ENCODE measurements around the gene KIAA0232. TPM values are rescaled to one million over a fixed set of nuclear protein-coding genes. Genes with fewer than 3 reads are reported as not detected.

Gene KIAA0232
- total and polyA plus RNA-seq, 2 of the 8 experiments (the other 6 are each of a cell fraction or from before 2014, with no cell fraction given): 5.6 to 23.3 TPM

- TF ChIP-seq ATF2 (IDR thresholded peaks at IDR 0.05; ENCODE audit: low read length) (no peak), PHF8 (conservative IDR thresholded peaks at IDR 0.05; ENCODE audit: low read depth, low read length) (no peak), ATF3 (IDR thresholded peaks at IDR 0.05; ENCODE audit: insufficient read depth, low read depth, low read length) (no peak), MAX (IDR thresholded peaks at IDR 0.05) (no peak)
Measured at GRCh38 chr4:6813725-6814124, 31.2 kb downstream of the KIAA0232 start (continued).

All from H1 (cell line).